ENCODE measurements around the gene CALD1. TPM values are rescaled to one million over a fixed set of nuclear protein-coding genes. Genes with fewer than 3 reads are reported as not detected.

The CALD1 gene
- total RNA-seq, 2 experiments from 2014 or later: 2.1 to 2.2 TPM

DNA sequence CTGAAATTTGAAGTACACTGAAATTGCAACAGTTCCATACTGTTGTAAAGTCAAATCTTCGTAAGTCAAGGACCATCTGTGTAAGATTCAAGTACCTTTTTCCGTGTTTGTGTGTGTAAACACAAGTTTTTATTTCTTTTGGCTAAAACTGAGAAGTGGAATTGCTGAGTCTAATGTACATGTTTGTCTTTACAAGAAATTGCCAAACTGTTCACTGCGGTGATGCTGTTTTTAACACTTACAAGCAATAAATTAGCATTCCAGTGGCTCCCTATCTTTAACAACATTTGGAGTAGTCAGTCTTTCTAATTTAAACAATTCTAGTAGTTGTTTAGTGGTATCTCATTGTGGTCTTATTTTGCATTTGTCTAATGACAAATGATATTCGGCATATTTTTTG lies 23.3 kb downstream of the CALD1 start:
- no peaks in the 10 kb centered on the region for H3K4me1 Mint-ChIP-seq (ENCODE audit: low read depth)
- POLR2A ChIA-PET: no interaction called here
- no peaks in the 10 kb centered on the region for H3K9me3 Mint-ChIP-seq
- DNase-seq (no peak), ATAC-seq (no peak)
- H3K36me3 Mint-ChIP-seq (ENCODE audit: low read depth): no peaks in the 10 kb centered on the region
- CTCF ChIA-PET: no interaction called here
- TF ChIP-seq, protein P1, sequence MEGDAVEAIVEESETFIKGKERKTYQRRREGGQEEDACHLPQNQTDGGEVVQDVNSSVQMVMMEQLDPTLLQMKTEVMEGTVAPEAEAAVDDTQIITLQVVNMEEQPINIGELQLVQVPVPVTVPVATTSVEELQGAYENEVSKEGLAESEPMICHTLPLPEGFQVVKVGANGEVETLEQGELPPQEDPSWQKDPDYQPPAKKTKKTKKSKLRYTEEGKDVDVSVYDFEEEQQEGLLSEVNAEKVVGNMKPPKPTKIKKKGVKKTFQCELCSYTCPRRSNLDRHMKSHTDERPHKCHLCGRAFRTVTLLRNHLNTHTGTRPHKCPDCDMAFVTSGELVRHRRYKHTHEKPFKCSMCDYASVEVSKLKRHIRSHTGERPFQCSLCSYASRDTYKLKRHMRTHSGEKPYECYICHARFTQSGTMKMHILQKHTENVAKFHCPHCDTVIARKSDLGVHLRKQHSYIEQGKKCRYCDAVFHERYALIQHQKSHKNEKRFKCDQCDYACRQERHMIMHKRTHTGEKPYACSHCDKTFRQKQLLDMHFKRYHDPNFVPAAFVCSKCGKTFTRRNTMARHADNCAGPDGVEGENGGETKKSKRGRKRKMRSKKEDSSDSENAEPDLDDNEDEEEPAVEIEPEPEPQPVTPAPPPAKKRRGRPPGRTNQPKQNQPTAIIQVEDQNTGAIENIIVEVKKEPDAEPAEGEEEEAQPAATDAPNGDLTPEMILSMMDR (IDR thresholded peaks at IDR 0.05): no peak
- H3K27ac Mint-ChIP-seq: no peak overlapping the region
- H3K27me3 Mint-ChIP-seq: no peaks in the 10 kb centered on the region
- intact Hi-C loops (cut with micrococcal nuclease): no loop called here
- no peak overlapping the region for H3K4me3 Mint-ChIP-seq

DNA sequence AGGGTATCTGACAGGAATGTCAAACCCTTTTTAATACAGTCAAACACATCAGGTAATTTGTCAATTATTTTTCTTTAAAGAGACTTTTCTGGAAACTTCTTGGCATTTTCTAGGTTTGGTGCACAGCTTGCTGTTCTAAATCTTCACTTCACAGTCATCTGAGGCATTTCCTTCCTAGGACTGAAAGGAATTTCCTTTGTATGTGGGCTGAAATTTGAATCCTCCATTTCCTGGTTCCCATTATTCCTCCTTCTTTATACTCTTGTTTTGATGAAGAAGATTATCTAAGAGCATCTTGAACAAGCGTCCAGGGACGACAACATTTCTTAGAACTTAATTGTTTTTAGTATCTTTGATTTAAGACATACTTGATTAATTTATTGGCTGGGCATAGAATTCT lies 24.9 kb downstream of the CALD1 start:
- no peaks in the 10 kb centered on the region for H3K4me1 Mint-ChIP-seq (ENCODE audit: low read depth)
- no peak overlapping the region for H3K4me3 Mint-ChIP-seq
- H3K27ac Mint-ChIP-seq: no peak overlapping the region
- TF ChIP-seq, protein P1 (IDR thresholded peaks at IDR 0.05): no peak
- intact Hi-C loops (cut with micrococcal nuclease): no loop called here
- POLR2A ChIA-PET: no interaction called here
- H3K36me3 Mint-ChIP-seq (ENCODE audit: low read depth): no peaks in the 10 kb centered on the region
- H3K27me3 Mint-ChIP-seq: no peaks in the 10 kb centered on the region
- ATAC-seq: no peak
- DNase-seq: no peak
- no peaks in the 10 kb centered on the region for H3K9me3 Mint-ChIP-seq
- CTCF ChIA-PET: no interaction called here

DNA sequence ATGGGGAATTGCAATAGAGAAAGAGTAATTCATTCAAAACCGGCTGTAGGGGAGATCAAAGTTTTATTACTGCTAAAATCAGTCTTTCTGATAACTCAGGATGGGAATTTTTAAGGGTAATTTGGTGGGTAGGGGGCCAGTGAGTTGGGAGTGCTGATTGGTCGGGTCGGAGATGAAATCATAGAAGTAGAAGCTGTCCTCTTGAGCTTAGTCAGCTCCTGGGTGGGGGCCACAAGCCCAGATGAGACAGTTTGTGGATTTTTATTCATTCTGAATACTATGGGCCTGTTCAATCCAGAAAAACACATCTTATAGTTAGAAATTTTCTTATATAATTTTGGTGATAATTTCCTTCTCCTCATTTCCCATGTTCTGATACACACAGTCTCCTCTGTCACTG lies 25.4 kb downstream of the CALD1 start:
- H3K27me3 Mint-ChIP-seq: peaks cover 1% of the 10 kb centered on the region
- H3K27ac Mint-ChIP-seq: no peak overlapping the region
- TF ChIP-seq, protein P1 (IDR thresholded peaks at IDR 0.05): no peak
- H3K4me1 Mint-ChIP-seq (ENCODE audit: low read depth): no peaks in the 10 kb centered on the region
- H3K9me3 Mint-ChIP-seq: no peaks in the 10 kb centered on the region
- DNase-seq (no peak), ATAC-seq (no peak)
- H3K36me3 Mint-ChIP-seq (ENCODE audit: low read depth): no peaks in the 10 kb centered on the region
- ChIA-PET CTCF (no interaction called here), POLR2A (no interaction called here)
- H3K4me3 Mint-ChIP-seq: no peak overlapping the region
- intact Hi-C loops (cut with micrococcal nuclease): no loop called here

DNA sequence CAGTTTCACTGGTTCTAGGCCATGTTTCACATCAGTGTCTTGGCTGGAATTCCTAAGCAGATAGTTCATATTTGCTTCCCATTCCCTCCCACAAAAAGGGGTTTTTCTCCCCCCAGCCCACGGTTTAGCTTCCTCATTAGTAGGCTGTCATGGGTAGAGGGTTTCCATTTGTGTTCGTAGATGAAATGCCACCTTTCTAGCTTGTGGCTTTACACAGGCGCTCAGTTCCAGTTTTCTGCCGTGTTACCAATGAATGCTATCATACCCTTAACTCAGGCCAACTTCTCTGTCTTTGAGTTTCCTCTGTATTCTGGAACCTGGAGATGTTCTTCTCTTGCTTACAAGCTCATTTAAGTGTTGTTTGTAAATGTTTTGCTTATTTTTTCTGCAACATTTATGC lies 26.8 kb downstream of the CALD1 start:
- H3K4me3 Mint-ChIP-seq: no peak overlapping the region
- CTCF ChIA-PET: no interaction called here
- TF ChIP-seq, protein P1 (IDR thresholded peaks at IDR 0.05): no peak
- POLR2A ChIA-PET: no interaction called here
- no peaks in the 10 kb centered on the region for H3K9me3 Mint-ChIP-seq
- no peaks in the 10 kb centered on the region for H3K4me1 Mint-ChIP-seq (ENCODE audit: low read depth)
- no peak for ATAC-seq
- DNase-seq: no peak
- H3K36me3 Mint-ChIP-seq (ENCODE audit: low read depth): no peaks in the 10 kb centered on the region
- H3K27me3 Mint-ChIP-seq: peaks cover 4% of the 10 kb centered on the region
- H3K27ac Mint-ChIP-seq: no peak overlapping the region
- intact Hi-C loops (cut with micrococcal nuclease): no loop called here

DNA sequence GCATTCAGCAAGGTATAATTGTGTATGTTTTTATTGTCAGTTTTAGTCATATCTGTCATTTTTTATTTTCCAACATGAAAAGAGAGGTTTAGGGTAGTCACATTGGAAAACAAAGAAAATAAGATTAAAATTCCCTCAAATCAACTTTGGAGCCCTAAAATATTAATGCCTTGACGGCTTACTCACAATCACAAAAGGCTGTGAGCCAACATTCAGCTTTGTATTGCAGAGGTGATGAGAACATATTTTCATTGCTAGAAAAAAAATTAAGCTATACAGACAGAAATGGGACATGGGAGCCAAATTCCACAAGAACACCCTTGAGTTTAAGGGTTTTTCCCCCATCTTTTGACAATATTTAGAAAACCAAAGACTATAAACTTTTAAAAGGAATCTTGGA lies 30.2 kb downstream of the CALD1 start:
- CTCF ChIA-PET: interaction anchor here (1.3 to 1.6 kb wide), 2 partner anchors 60 to 119 kb away, joined by 3 to 5 read pairs; no protein-coding TSS in a partner anchor
- H3K4me3 Mint-ChIP-seq: no peak overlapping the region
- H3K9me3 Mint-ChIP-seq: no peaks in the 10 kb centered on the region
- H3K27me3 Mint-ChIP-seq: peaks cover 9% of the 10 kb centered on the region
- intact Hi-C loops (cut with micrococcal nuclease): no loop called here
- TF ChIP-seq, protein P1 (IDR thresholded peaks at IDR 0.05): no peak
- DNase-seq (no peak), ATAC-seq (no peak)
- no peak overlapping the region for H3K27ac Mint-ChIP-seq
- H3K36me3 Mint-ChIP-seq (ENCODE audit: low read depth): no peaks in the 10 kb centered on the region
- no peaks in the 10 kb centered on the region for H3K4me1 Mint-ChIP-seq (ENCODE audit: low read depth)
- POLR2A ChIA-PET: no interaction called here
